Tibial artery (tissue), 4 donors: ENCODE measurements around the gene FKBP5.
"Not testable (repeated sequence)": the region's sequence is repeated elsewhere in the genome, so short reads cannot be mapped to it uniquely, and the experiment has no call there.

Experiments
- DNase-seq, 2 donors: peaks; one replicate each; pipeline ENCODE4 v3.0.0-alpha.2; 2019
- H3K27ac ChIP-seq, 2 donors: fragments of 200-600 bp; sonication (generic) in 1 of 2; 1 replicate in 1 of 2; 2 replicates in 1 of 2; pipeline ENCODE4 v1.5.1; 2018 to 2019; ENCODE audit warnings: mild to moderate bottlenecking in 1 of 2
- H3K27me3 ChIP-seq, 2 donors: fragments of 200-600 bp; sonication (generic) in 1 of 2; one replicate each; pipeline versions ENCODE4 v1.5.1 to v1.6.0; 2016 to 2019
- H3K36me3 ChIP-seq, 3 donors: fragments of 200-600 bp; sonication (generic) in 2 of 3; one replicate each; pipeline ENCODE4 v1.5.1; 2016 to 2019; ENCODE audit warnings: mild to moderate bottlenecking in 2 of 3
- H3K4me1 ChIP-seq, 4 donors: fragments of 200-600 bp; sonication (generic) in 2 of 4; 1 replicate in 3 of 4; 2 replicates in 1 of 4; pipeline ENCODE4 v1.5.1; 2016 to 2019
- H3K4me3 ChIP-seq, 2 donors: fragments of 200-600 bp; sonication (generic) in 1 of 2; 1 replicate in 1 of 2; 2 replicates in 1 of 2; pipeline ENCODE4 v1.5.1; 2018 to 2019; ENCODE audit warnings: mild to moderate bottlenecking in 2 of 2
- H3K9me3 ChIP-seq, 3 donors: fragments of 200-600 bp; sonication (generic) in 1 of 3; one replicate each; pipeline ENCODE4 v1.5.1; 2016 to 2019
- CTCF ChIP-seq, 2 experiments: fragments of 200-600 bp in 1 of 2; fragments of 450-650 bp in 1 of 2; IDR thresholded peaks; one replicate each; pipeline ENCODE4 v1.5.1; 2017 to 2019; ENCODE audit warnings: antibody characterized with exemption in 2 of 2, mild to moderate bottlenecking in 1 of 2, moderate library complexity in 1 of 2
- intact Hi-C: fragments of 100-400 bp; cut with DNase I; formaldehyde crosslinking; loops from one replicate; pipeline ENCODE4 v1.15.0; 2023; ENCODE audit warnings: low total_unique reads

The FKBP5 gene

GRCh38 chr6:35581633-35582032 lies 107.1 kb downstream of the FKBP5 start:
- Histone ChIP-seq H3K4me1 (peaks cover 0 to 33% (median 21%) of the 10 kb centered on the region in 4 donors), H3K27me3 (no peaks in the 10 kb centered on the region), H3K27ac (no peak overlapping the region), H3K4me3 (no peak overlapping the region), H3K36me3 (peaks cover 81 to 84% (median 82%) of the 10 kb centered on the region in 3 donors), H3K9me3 (no peaks in the 10 kb centered on the region)
- intact Hi-C loops = loop anchor here (5.0 to 10.0 kb wide), 2 partner anchors 59 to 103 kb away; partner anchors contain the start of gene FKBP5
- no peak for TF ChIP-seq CTCF (IDR thresholded peaks at IDR 0.05)
- DNase-seq = no peak

GRCh38 chr6:35580836-35581235 lies 107.9 kb downstream of the FKBP5 start:
- no peak overlapping the region for H3K4me3 ChIP-seq
- H3K9me3 ChIP-seq = no peaks in the 10 kb centered on the region
- H3K4me1 ChIP-seq = peaks cover 0 to 26% (median 14%) of the 10 kb centered on the region in 4 donors
- no peak for DNase-seq
- H3K36me3 ChIP-seq = peaks cover 81 to 84% (median 82%) of the 10 kb centered on the region in 3 donors
- no peak overlapping the region for H3K27ac ChIP-seq
- TF ChIP-seq CTCF (IDR thresholded peaks at IDR 0.05) = no peak
- intact Hi-C loops = loop anchor here (5.0 to 10.0 kb wide), 2 partner anchors 59 to 104 kb away; partner anchors contain the start of gene FKBP5
- H3K27me3 ChIP-seq = no peaks in the 10 kb centered on the region

- DNase-seq = no peak
- Histone ChIP-seq H3K9me3 (no peaks in the 10 kb centered on the region), H3K27me3 (no peaks in the 10 kb centered on the region), H3K4me1 (no peaks in the 10 kb centered on the region), H3K36me3 (peaks cover 86 to 96% (median 92%) of the 10 kb centered on the region in 3 donors), H3K4me3 (no peak overlapping the region), H3K27ac (no peak overlapping the region)
- TF ChIP-seq CTCF (IDR thresholded peaks at IDR 0.05) = no peak
- intact Hi-C loops = no loop called here
Measured at GRCh38 chr6:35576682-35577081, 112.0 kb downstream of the FKBP5 start.

GRCh38 chr6:35573495-35574110 lies 115.1 kb downstream of the FKBP5 start:
- H3K36me3 ChIP-seq = peaks cover 66 to 77% (median 66%) of the 10 kb centered on the region in 3 donors
- no peak overlapping the region for H3K27ac ChIP-seq
- no peaks in the 10 kb centered on the region for H3K27me3 ChIP-seq
- no peak for TF ChIP-seq CTCF (IDR thresholded peaks at IDR 0.05)
- no peak overlapping the region for H3K4me3 ChIP-seq
- intact Hi-C loops = no loop called here
- no peak for DNase-seq
- H3K9me3 ChIP-seq = no peaks in the 10 kb centered on the region
- H3K4me1 ChIP-seq = no peaks in the 10 kb centered on the region

GRCh38 chr6:35570885-35571330 lies 117.8 kb downstream of the FKBP5 start:
- H3K4me3 ChIP-seq, H3K4me1 ChIP-seq, intact Hi-C loops, H3K27ac ChIP-seq, H3K27me3 ChIP-seq, DNase-seq, H3K9me3 ChIP-seq: not testable (repeated sequence)
- H3K36me3 ChIP-seq = peaks cover 40 to 50% (median 41%) of the 10 kb centered on the region in 3 donors

- no peak overlapping the region for H3K27ac ChIP-seq
- H3K36me3 ChIP-seq = peaks cover 22 to 32% (median 23%) of the 10 kb centered on the region in 3 donors
- intact Hi-C loops = no loop called here
- H3K9me3 ChIP-seq = no peaks in the 10 kb centered on the region
- peaks cover 0 to 3% of the 10 kb centered on the region in 2 donors for H3K27me3 ChIP-seq
- peak; percentile 63 to 79 for DNase-seq
- H3K4me1 ChIP-seq = no peaks in the 10 kb centered on the region
- TF ChIP-seq CTCF (IDR thresholded peaks at IDR 0.05) = peak; percentile 27 to 35
- no peak overlapping the region for H3K4me3 ChIP-seq
Measured at GRCh38 chr6:35569011-35569461, 119.7 kb downstream of the FKBP5 start.
